Smooth muscle cell (in vitro differentiated cells): ENCODE measurements around the gene ADAM33. TPM values are rescaled to one million over a fixed set of nuclear protein-coding genes. Genes with fewer than 3 reads are reported as not detected.

ENCODE experiments used
- DNase-seq: peaks from one replicate; lab custom pipeline; 2025; ENCODE audit not compliant: unreplicated experiment; lab: John Stamatoyannopoulos, UW
- H2AFZ ChIP-seq: fragments of 200-600 bp; sonication (generic); 2 replicates; pipeline ENCODE4 v1.6.0; 2016; ENCODE audit warnings: antibody characterized with exemption, low read depth, mild to moderate bottlenecking
- H3F3A ChIP-seq: fragments of 200-600 bp; sonication (generic); 2 replicates; pipeline ENCODE4 v1.6.0; 2017; ENCODE audit warnings: antibody characterized with exemption, low read depth
- H3K27ac ChIP-seq: fragments of 200-600 bp; sonication (generic); 2 replicates; pipeline ENCODE4 v1.5.1; 2016; ENCODE audit warnings: low read depth, mild to moderate bottlenecking
- H3K27me3 ChIP-seq: fragments of 200-600 bp; sonication (generic); 2 replicates; pipeline ENCODE4 v1.6.1; 2016; ENCODE audit warnings: low read depth, mild to moderate bottlenecking
- H3K36me3 ChIP-seq: fragments of 200-600 bp; sonication (generic); 2 replicates; pipeline ENCODE4 v1.5.1; 2016; ENCODE audit warnings: low read depth
- H3K4me1 ChIP-seq: fragments of 200-600 bp; sonication (generic); 2 replicates; pipeline ENCODE4 v1.5.1; 2016; ENCODE audit warnings: low read depth
- H3K4me2 ChIP-seq: fragments of 200-600 bp; sonication (generic); 2 replicates; pipeline ENCODE4 v1.6.0; 2016; ENCODE audit warnings: mild to moderate bottlenecking
- H3K4me3 ChIP-seq: fragments of 200-600 bp; sonication (generic); 2 replicates; pipeline ENCODE4 v1.5.1; 2016; ENCODE audit warnings: mild to moderate bottlenecking
- H3K79me2 ChIP-seq: fragments of 200-600 bp; sonication (generic); 2 replicates; pipeline ENCODE4 v1.6.0; 2016; ENCODE audit warnings: low read depth, mild to moderate bottlenecking
- H3K9ac ChIP-seq: fragments of 200-600 bp; sonication (generic); 2 replicates; pipeline ENCODE4 v1.6.0; 2016; ENCODE audit warnings: low read depth
- H3K9me3 ChIP-seq: fragments of 200-600 bp; sonication (generic); replicated peaks from 2 replicates; pipeline ENCODE4 v1.5.1; 2016; ENCODE audit warnings: low read depth
- H4K20me1 ChIP-seq: fragments of 200-600 bp; sonication (generic); 2 replicates; pipeline ENCODE4 v1.6.0; 2016; ENCODE audit warnings: low read depth
- WGBS: methylation state at CpG from one replicate; pipeline ENCODE4 v1.1.7; 2016; ENCODE audit warnings: low lambda C conversion rate; 5-methylcytosine and 5-hydroxymethylcytosine counted together
- polyA plus RNA-seq: library from polyadenylated mRNA; unstranded; fragments of >200 nt; fragmentation: Nextera tagmentation; extraction: Ambion mirVana; gene quantifications from 2 replicates; pipeline ENCODE4 v1.2.1, GENCODE V29; 2016
- total RNA-seq: library from RNA; depleted of rRNA; stranded (reverse); fragments of >200 nt; gene quantifications from 2 replicates; pipeline ENCODE4 v1.2.3, GENCODE V29; 2014
- TF ChIP-seq, protein P1 (sequence below): fragments of 200-600 bp; sonication (generic); IDR thresholded peaks from 2 replicates; pipeline ENCODE4 v1.5.1; 2017; ENCODE audit warnings: borderline replicate concordance, mild to moderate bottlenecking, antibody characterized with exemption; ENCODE audit not compliant: insufficient read depth, poor library complexity, severe bottlenecking

ADAM33 gene
- total and polyA plus RNA-seq, 2 experiments from 2014 or later = 5.1 to 7.4 TPM

DNA sequence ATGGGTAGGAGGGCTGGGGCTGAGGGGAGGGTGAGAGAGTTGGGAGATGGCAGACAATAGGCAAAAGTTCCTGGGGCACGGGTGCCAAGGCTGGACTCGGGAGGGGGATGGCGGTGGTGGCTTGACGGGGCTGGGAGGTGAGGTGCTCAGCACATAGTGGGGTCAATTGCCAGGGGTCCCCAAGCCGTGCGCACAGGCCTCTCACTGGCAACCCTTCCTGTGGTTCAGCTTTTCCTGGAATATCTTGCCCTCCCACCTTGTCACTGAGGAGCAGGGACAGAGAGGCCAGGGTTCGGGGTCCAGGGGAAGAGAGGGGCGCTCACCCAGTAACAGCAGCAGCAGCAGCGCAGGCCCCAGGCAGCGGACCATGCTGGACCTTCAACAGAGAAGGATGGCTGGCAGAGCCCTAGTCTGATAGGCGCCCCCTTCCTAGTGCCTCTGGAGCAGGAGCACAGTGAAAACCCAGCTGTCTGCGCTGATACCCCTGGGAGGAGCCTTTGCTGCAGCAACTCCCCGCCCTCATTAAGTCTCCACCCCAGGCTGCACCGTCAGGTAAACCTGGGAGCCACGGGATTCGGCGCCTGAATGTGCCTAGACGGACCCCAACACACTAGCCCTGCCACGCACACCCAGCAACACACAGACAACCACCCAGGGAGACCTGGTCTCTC lies 18.6 kb downstream of the ADAM33 start, which contains the start of gene GFRA4:
Gene GFRA4 (minus strand): TSS at position 369 of the 671 bp plus-strand sequence. CDS start 0 bp downstream, at position 369.
- no peaks in the 10 kb centered on the region for H3K4me1 ChIP-seq
- H3K36me3 ChIP-seq = no peaks in the 10 kb centered on the region
- H3F3A ChIP-seq = no peaks in the 10 kb centered on the region
- H3K4me3 ChIP-seq = no peak within 1 kb of the TSS
- TF ChIP-seq, protein P1, sequence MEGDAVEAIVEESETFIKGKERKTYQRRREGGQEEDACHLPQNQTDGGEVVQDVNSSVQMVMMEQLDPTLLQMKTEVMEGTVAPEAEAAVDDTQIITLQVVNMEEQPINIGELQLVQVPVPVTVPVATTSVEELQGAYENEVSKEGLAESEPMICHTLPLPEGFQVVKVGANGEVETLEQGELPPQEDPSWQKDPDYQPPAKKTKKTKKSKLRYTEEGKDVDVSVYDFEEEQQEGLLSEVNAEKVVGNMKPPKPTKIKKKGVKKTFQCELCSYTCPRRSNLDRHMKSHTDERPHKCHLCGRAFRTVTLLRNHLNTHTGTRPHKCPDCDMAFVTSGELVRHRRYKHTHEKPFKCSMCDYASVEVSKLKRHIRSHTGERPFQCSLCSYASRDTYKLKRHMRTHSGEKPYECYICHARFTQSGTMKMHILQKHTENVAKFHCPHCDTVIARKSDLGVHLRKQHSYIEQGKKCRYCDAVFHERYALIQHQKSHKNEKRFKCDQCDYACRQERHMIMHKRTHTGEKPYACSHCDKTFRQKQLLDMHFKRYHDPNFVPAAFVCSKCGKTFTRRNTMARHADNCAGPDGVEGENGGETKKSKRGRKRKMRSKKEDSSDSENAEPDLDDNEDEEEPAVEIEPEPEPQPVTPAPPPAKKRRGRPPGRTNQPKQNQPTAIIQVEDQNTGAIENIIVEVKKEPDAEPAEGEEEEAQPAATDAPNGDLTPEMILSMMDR = no peak
- no peak for DNase-seq
- peaks cover 36% of the 10 kb centered on the region for H3K27me3 ChIP-seq
- no peaks in the 10 kb centered on the region for H4K20me1 ChIP-seq
- H3K9me3 ChIP-seq = no peaks in the 10 kb centered on the region
- no peak within 1 kb of the TSS for H3K4me2 ChIP-seq
- WGBS = 62% methylated on average over 19 of the region's 19 CpGs
- no peak within 1 kb of the TSS for H3K9ac ChIP-seq
- H3K27ac ChIP-seq = no peak within 1 kb of the TSS
- H3K79me2 ChIP-seq = no peaks in the 10 kb centered on the region
- no peak within 1 kb of the TSS for H2AFZ ChIP-seq

DNA sequence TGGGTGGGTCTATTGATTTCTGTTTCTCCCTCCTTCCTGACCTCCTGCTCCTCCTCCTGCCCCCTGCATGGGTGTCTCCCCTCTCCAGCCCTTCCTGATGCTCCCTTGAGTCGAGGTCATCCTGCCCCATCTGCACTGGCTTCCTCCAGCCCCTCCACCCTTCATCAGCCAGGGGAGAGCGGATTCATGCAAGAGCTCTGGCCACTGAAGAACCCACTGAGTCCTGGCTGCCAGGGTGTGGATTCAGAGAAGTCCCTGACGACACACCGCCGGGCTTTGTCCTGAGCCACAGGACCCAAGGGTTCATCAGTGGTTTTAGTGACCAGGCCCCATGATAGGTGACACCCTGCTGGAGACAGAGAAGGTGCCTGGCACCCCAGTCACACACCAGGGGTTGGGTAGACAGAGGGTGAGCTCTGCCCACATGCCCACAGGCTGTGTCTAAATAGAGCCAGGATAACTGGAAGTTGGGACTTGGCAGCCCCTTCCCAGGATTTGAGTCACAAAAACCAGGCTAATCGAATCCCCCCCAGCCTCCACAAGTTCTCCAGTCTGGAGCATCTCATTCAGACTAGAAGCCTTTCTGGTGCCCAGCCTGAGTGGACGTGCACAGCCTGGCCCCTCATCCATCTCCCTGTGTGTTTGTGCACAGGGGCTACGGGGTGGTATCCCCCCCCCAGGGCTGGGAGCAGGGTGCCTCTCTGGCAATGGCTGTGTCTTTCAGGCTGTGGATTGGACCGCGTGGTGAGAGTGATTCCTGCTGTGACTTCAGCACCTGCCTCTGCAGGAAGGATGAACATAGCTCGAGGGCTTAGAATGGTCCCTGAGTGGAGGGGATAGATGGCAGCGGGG lies 19.8 kb downstream of the ADAM33 start:
- H4K20me1 ChIP-seq = no peaks in the 10 kb centered on the region
- no peaks in the 10 kb centered on the region for H3K9me3 ChIP-seq
- no peak overlapping the region for H3K4me3 ChIP-seq
- no peaks in the 10 kb centered on the region for H3K36me3 ChIP-seq
- WGBS = 86% methylated on average over 12 of the region's 12 CpGs
- no peak overlapping the region for H3K9ac ChIP-seq
- H3K4me1 ChIP-seq = no peaks in the 10 kb centered on the region
- no peaks in the 10 kb centered on the region for H3K79me2 ChIP-seq
- TF ChIP-seq, protein P1 = no peak
- H3K27ac ChIP-seq = no peak overlapping the region
- no peak overlapping the region for H3K4me2 ChIP-seq
- peaks cover 36% of the 10 kb centered on the region for H3K27me3 ChIP-seq
- H2AFZ ChIP-seq = no peak overlapping the region
- H3F3A ChIP-seq = no peaks in the 10 kb centered on the region
- DNase-seq = no peak

DNA sequence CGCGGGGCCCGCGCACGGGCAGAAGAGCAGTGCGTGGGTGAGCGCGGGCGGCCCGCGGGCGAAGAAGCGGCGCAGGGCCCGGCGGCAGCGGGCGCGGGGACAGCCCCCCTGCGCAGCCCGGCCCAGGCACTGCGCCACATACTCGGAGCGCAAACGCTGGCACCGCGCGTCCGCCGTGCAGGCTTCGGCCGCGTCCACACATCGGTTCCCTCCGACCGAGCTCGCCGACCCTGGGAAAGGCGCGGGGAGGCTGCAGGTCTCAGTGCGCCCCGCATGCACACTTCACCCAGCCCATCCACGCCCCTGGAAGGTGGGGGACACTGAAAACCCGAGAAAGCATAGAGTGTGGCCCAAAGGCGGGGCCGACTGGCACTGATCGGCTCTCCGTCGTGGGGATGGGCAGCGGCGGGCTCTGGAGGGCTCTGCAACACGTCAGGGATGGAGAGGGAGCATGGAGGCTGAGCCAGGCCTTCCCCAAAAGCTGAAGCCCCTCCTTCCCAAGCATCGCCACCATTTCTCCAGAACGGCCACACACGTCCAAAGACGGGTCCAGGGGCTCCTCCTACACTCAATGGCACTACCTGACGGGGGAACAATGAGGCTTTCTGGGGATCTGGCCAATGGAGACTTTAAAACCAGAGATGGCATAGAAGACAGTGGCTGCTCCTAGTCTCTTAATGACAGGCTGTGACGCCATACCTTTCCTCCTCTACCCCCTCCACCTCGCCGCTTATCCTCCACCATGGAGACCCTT lies 20.6 kb downstream of the ADAM33 start:
- no peaks in the 10 kb centered on the region for H3K4me1 ChIP-seq
- H3F3A ChIP-seq = no peaks in the 10 kb centered on the region
- TF ChIP-seq, protein P1 = no peak
- WGBS = 66% methylated on average over 53 of the region's 60 CpGs
- peaks cover 36% of the 10 kb centered on the region for H3K27me3 ChIP-seq
- H3K27ac ChIP-seq = no peak overlapping the region
- no peaks in the 10 kb centered on the region for H3K79me2 ChIP-seq
- DNase-seq = no peak
- H3K9ac ChIP-seq = no peak overlapping the region
- no peak overlapping the region for H3K4me2 ChIP-seq
- no peak overlapping the region for H3K4me3 ChIP-seq
- no peaks in the 10 kb centered on the region for H3K9me3 ChIP-seq
- H2AFZ ChIP-seq = no peak overlapping the region
- H3K36me3 ChIP-seq = no peaks in the 10 kb centered on the region
- no peaks in the 10 kb centered on the region for H4K20me1 ChIP-seq
